Transverse colon (tissue), 3 donors: Measurements from ENCODE around the gene GRIA4.

Source experiments
- EP300 ChIP-seq: sonication (generic); formaldehyde crosslinking; IDR thresholded peaks from one replicate; pipeline ENCODE4 v1.6.1; 2017; ENCODE audit warnings: antibody characterized with exemption, low read depth
- POLR2A ChIP-seq: fragments of 450-650 bp; IDR thresholded peaks from one replicate; pipeline ENCODE4 v1.6.1; 2016; ENCODE audit warnings: antibody characterized with exemption, mild to moderate bottlenecking, moderate library complexity
- TF ChIP-seq, protein P1 (sequence below), 5 experiments: fragments of 200-600 bp in 3 of 5; fragments of 450-650 bp in 2 of 5; sonication (generic) in 3 of 5; IDR thresholded peaks; 1 replicate in 2 of 5; 2 replicates in 3 of 5; pipeline ENCODE4 v1.5.1; 2016 to 2017; ENCODE audit warnings: antibody characterized with exemption in 5 of 5, inconsistent platforms in 3 of 5, mild to moderate bottlenecking in 2 of 5, moderate library complexity in 1 of 5

DNA sequence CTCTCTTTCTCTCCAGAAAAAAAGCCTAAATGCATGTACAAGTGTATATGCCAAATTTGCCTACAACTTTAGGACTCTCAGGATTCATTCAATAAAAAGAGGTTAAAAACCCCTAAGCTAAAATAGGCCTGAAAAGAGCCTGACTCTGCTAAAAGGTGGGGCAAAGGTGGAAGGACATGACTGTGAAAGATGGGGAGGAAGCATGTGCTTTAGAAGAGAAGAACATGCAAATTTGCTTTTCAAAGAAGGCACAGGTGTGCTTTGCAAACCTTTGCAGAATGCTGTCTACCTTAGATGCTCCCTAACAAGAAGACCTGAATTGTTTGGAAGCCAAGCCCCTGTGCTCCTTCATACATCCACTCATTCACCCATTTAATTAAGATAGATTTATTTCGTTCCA lies 87.4 kb downstream of the GRIA4 start:
- TF ChIP-seq, protein P1, sequence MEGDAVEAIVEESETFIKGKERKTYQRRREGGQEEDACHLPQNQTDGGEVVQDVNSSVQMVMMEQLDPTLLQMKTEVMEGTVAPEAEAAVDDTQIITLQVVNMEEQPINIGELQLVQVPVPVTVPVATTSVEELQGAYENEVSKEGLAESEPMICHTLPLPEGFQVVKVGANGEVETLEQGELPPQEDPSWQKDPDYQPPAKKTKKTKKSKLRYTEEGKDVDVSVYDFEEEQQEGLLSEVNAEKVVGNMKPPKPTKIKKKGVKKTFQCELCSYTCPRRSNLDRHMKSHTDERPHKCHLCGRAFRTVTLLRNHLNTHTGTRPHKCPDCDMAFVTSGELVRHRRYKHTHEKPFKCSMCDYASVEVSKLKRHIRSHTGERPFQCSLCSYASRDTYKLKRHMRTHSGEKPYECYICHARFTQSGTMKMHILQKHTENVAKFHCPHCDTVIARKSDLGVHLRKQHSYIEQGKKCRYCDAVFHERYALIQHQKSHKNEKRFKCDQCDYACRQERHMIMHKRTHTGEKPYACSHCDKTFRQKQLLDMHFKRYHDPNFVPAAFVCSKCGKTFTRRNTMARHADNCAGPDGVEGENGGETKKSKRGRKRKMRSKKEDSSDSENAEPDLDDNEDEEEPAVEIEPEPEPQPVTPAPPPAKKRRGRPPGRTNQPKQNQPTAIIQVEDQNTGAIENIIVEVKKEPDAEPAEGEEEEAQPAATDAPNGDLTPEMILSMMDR (IDR thresholded peaks at IDR 0.05): no peak
- TF ChIP-seq POLR2A: no peak
- no peak for TF ChIP-seq EP300
